Measurements from ENCODE around the gene ATP2B2.

DNA sequence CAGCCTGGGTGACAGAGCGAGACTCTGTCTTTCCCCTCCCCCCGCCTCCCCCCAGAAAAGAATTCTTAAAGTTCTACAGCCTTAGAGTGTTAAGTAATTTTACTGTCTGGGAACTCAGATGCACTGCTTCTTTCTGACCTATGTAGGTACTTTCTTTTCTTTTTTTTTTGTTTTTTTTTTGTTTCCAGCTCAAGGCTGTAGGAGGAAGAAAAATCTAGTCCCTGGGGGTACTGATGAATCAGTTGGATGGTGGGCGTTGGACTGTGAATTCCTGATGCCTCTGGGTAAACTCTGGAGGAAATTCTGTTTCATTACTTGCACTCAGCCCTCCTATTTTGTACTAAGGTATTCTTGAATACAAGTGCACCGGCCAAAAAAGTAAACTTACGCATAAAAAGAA lies 223.4 kb downstream of the ATP2B2 start:
- no peak for TF ChIP-seq EGR1 (IDR thresholded peaks at IDR 0.05; ENCODE audit: low read depth)
- TF ChIP-seq, protein P1, sequence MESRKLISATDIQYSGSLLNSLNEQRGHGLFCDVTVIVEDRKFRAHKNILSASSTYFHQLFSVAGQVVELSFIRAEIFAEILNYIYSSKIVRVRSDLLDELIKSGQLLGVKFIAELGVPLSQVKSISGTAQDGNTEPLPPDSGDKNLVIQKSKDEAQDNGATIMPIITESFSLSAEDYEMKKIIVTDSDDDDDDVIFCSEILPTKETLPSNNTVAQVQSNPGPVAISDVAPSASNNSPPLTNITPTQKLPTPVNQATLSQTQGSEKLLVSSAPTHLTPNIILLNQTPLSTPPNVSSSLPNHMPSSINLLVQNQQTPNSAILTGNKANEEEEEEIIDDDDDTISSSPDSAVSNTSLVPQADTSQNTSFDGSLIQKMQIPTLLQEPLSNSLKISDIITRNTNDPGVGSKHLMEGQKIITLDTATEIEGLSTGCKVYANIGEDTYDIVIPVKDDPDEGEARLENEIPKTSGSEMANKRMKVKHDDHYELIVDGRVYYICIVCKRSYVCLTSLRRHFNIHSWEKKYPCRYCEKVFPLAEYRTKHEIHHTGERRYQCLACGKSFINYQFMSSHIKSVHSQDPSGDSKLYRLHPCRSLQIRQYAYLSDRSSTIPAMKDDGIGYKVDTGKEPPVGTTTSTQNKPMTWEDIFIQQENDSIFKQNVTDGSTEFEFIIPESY (IDR thresholded peaks at IDR 0.05; ENCODE audit: extremely low read depth, insufficient replicate concordance, low read length) = no peak

All from HCT116 (cell line).